H9 (cell line): Measurements from ENCODE around the gene HOXB8. TPM values are rescaled to one million over a fixed set of nuclear protein-coding genes. Genes with fewer than 3 reads are reported as not detected.

ENCODE experiments used
- DNase-seq: peaks from one replicate; pipeline ENCODE4 v3.0.0-alpha.2; 2017
- H2AFZ ChIP-seq: one replicate; pipeline ENCODE4 v1.6.1; 2013; ENCODE audit warnings: mild to moderate bottlenecking, low read length, control low read depth, moderate library complexity
- H2AK5ac ChIP-seq: 2 replicates; pipeline ENCODE4 v1.6.1; 2013; ENCODE audit warnings: low read length, control low read depth, mixed read lengths; ENCODE audit not compliant: insufficient read length
- H2BK120ac ChIP-seq: one replicate; pipeline ENCODE4 v1.6.1; 2013; ENCODE audit warnings: low read depth, mild to moderate bottlenecking, low read length, control low read depth, inconsistent platforms; ENCODE audit not compliant: poor library complexity, severe bottlenecking
- H2BK12ac ChIP-seq: 2 replicates; pipeline ENCODE4 v1.6.1; 2013; ENCODE audit warnings: low read length, control low read depth, mixed read lengths, low read depth; ENCODE audit not compliant: insufficient read length
- H2BK15ac ChIP-seq: 2 replicates; pipeline ENCODE4 v1.6.1; 2013; ENCODE audit warnings: low read depth, low read length, control low read depth
- H2BK20ac ChIP-seq: one replicate; pipeline ENCODE4 v1.6.1; 2013; ENCODE audit warnings: low read depth, mild to moderate bottlenecking, low read length, control low read depth, inconsistent platforms; ENCODE audit not compliant: poor library complexity, severe bottlenecking
- H2BK5ac ChIP-seq: 2 replicates; pipeline ENCODE4 v1.6.1; 2013; ENCODE audit warnings: low read length, control low read depth, mixed read lengths; ENCODE audit not compliant: insufficient read length
- H3K14ac ChIP-seq: 2 replicates; pipeline ENCODE4 v1.6.1; 2013; ENCODE audit warnings: low read length, control low read depth; ENCODE audit not compliant: insufficient read depth
- H3K18ac ChIP-seq: 2 replicates; pipeline ENCODE4 v1.6.1; 2013; ENCODE audit warnings: low read depth, mild to moderate bottlenecking, mixed read lengths, low read length, control low read depth; ENCODE audit not compliant: insufficient read length
- H3K23ac ChIP-seq: 2 replicates; pipeline ENCODE4 v1.6.1; 2013; ENCODE audit warnings: low read length, control low read depth, mixed read lengths, low read depth; ENCODE audit not compliant: insufficient read length
- H3K23me2 ChIP-seq: 2 replicates; pipeline ENCODE4 v1.6.1; 2013; ENCODE audit warnings: low read depth, mild to moderate bottlenecking, mixed read lengths, low read length, control low read depth; ENCODE audit not compliant: insufficient read length, poor library complexity, severe bottlenecking
- H3K27ac ChIP-seq: 2 replicates; pipeline ENCODE4 v1.5.1; 2013; ENCODE audit warnings: low read length, control low read depth, mixed read lengths, low read depth; ENCODE audit not compliant: insufficient read length
- H3K27me3 ChIP-seq: 2 replicates; pipeline ENCODE4 v1.6.1; 2013; ENCODE audit warnings: low read length, control low read depth, inconsistent platforms; ENCODE audit not compliant: insufficient read depth
- H3K4ac ChIP-seq: 2 replicates; pipeline ENCODE4 v1.6.1; 2013; ENCODE audit warnings: low read depth, mild to moderate bottlenecking, control low read depth, inconsistent platforms, low read length, moderate library complexity
- H3K4me1 ChIP-seq: 2 replicates; pipeline ENCODE4 v1.6.1; 2013; ENCODE audit warnings: low read length, control low read depth, inconsistent platforms; ENCODE audit not compliant: insufficient read depth
- H3K4me2 ChIP-seq: 2 replicates; pipeline ENCODE4 v1.6.1; 2013; ENCODE audit warnings: low read length, control low read depth, mixed read lengths; ENCODE audit not compliant: insufficient read length, insufficient read depth
- H3K56ac ChIP-seq: 2 replicates; pipeline ENCODE4 v1.6.1; 2013; ENCODE audit warnings: low read depth, mild to moderate bottlenecking, mixed read lengths, low read length, control low read depth; ENCODE audit not compliant: insufficient read length
- H3K79me1 ChIP-seq: 2 replicates; pipeline ENCODE4 v1.6.1; 2013; ENCODE audit warnings: low read depth, mild to moderate bottlenecking, moderate library complexity, low read length, control low read depth, inconsistent platforms; ENCODE audit not compliant: insufficient read depth, poor library complexity, severe bottlenecking
- H3K79me2 ChIP-seq: 2 replicates; pipeline ENCODE4 v1.6.1; 2013; ENCODE audit warnings: low read length, control low read depth, inconsistent platforms; ENCODE audit not compliant: insufficient read depth
- H3K9ac ChIP-seq: 2 replicates; pipeline ENCODE4 v1.6.1; 2013; ENCODE audit warnings: low read length, control low read depth, mixed read lengths; ENCODE audit not compliant: insufficient read length; ENCODE audit errors: extremely low read depth
- H3K9me3 ChIP-seq: one replicate; pipeline ENCODE4 v1.6.1; 2013; ENCODE audit warnings: low read depth, low read length, inconsistent platforms; ENCODE audit not compliant: control insufficient read depth
- H3T11ph ChIP-seq: one replicate; pipeline ENCODE4 v1.6.1; 2013; ENCODE audit warnings: mild to moderate bottlenecking, low read length, control low read depth, inconsistent platforms
- H4K20me1 ChIP-seq: one replicate; pipeline ENCODE4 v1.6.1; 2013; ENCODE audit not compliant: control insufficient read depth, insufficient read length, insufficient read depth
- H4K5ac ChIP-seq: 2 replicates; pipeline ENCODE4 v1.6.1; 2013; ENCODE audit warnings: low read depth, mild to moderate bottlenecking, mixed read lengths, low read length, control low read depth; ENCODE audit not compliant: insufficient read length
- H4K8ac ChIP-seq: replicated peaks from 2 replicates; pipeline ENCODE4 v1.6.1; 2013; ENCODE audit warnings: low read length, control low read depth, mixed read lengths, low read depth; ENCODE audit not compliant: insufficient read length
- H4K91ac ChIP-seq: 2 replicates; pipeline ENCODE4 v1.6.1; 2013; ENCODE audit warnings: low read depth, mild to moderate bottlenecking, moderate library complexity, mixed read lengths, low read length, control low read depth; ENCODE audit not compliant: insufficient read length
- H3K27ac Mint-ChIP-seq, 3 experiments: 2 replicates in 2 of 3; 3 replicates in 1 of 3; pipeline ENCODE4 v1.8.0; 2020 to 2021; ENCODE audit warnings: mixed read lengths in 3 of 3, mild to moderate bottlenecking in 1 of 3, moderate library complexity in 1 of 3
- H3K27me3 Mint-ChIP-seq: 2 replicates; pipeline ENCODE4 v1.8.0; 2021; ENCODE audit warnings: low read depth, mild to moderate bottlenecking, moderate library complexity, mixed read lengths
- H3K36me3 Mint-ChIP-seq, 3 experiments: 2 replicates in 2 of 3; 3 replicates in 1 of 3; pipeline ENCODE4 v1.8.0; 2020 to 2021; ENCODE audit warnings: low read depth in 3 of 3, mixed read lengths in 3 of 3; ENCODE audit not compliant: insufficient read depth in 1 of 3
- H3K4me1 Mint-ChIP-seq, 2 experiments: 2 replicates each; pipeline ENCODE4 v1.8.0; 2020; ENCODE audit warnings: mixed read lengths in 2 of 2
- H3K4me3 Mint-ChIP-seq, 2 experiments: 2 replicates in 1 of 2; 3 replicates in 1 of 2; pipeline ENCODE4 v1.8.0; 2020 to 2021; ENCODE audit warnings: mild to moderate bottlenecking in 2 of 2, mixed read lengths in 2 of 2, moderate library complexity in 1 of 2
- H3K9me3 Mint-ChIP-seq, 2 experiments: 2 replicates in 1 of 2; 3 replicates in 1 of 2; pipeline ENCODE4 v1.8.0; 2020; ENCODE audit warnings: mild to moderate bottlenecking in 2 of 2, mixed read lengths in 2 of 2, moderate library complexity in 1 of 2
- WGBS: extraction: QIAGEN DNeasy Blood & Tissue Kit; methylation state at CpG from one replicate; pipeline ENCODE4 v1.1.7; 2013; ENCODE audit warnings: missing lambda C conversion rate, low lambda C conversion rate, mixed read lengths; ENCODE audit not compliant: insufficient read length; ENCODE audit errors: extremely low coverage; 5-methylcytosine and 5-hydroxymethylcytosine counted together
- total RNA-seq: library from RNA; stranded (reverse); gene quantifications from 2 replicates; pipeline ENCODE4 v1.2.1, GENCODE V29; 2021
- TF ChIP-seq, protein P1 (sequence below): fragments of 200-600 bp; sonication (generic); conservative IDR thresholded peaks from 3 replicates; pipeline ENCODE4 v1.8.0; 2021; ENCODE audit warnings: antibody characterized with exemption, mild to moderate bottlenecking

HOXB8 gene
- total RNA-seq, 1 experiment from 2014 or later = not detected

GRCh38 chr17:48630009-48630924 is 15.2 kb upstream of the HOXB8 start:
- H3K9me3 ChIP-seq = no peaks in the 10 kb centered on the region
- H4K8ac ChIP-seq = no peak overlapping the region
- no peak overlapping the region for H3K14ac ChIP-seq
- no peaks in the 10 kb centered on the region; the same call in none of the 2 replicates for H3K4me1 ChIP-seq
- H3K23me2 ChIP-seq = peaks cover under 1% of the 10 kb centered on the region
- H2BK5ac ChIP-seq = no peak overlapping the region
- no peak overlapping the region for H3K23ac ChIP-seq
- no peak overlapping the region for H3K4me2 ChIP-seq
- H3K4me1 Mint-ChIP-seq = peaks cover 7 to 13% of the 10 kb centered on the region in 2 experiments
- H4K20me1 ChIP-seq = no peaks in the 10 kb centered on the region
- no peak overlapping the region for H2AFZ ChIP-seq
- H2BK120ac ChIP-seq = no peak overlapping the region
- H3K27me3 Mint-ChIP-seq = peaks cover 100% of the 10 kb centered on the region
- no peak overlapping the region for H3T11ph ChIP-seq
- no peak overlapping the region for H4K5ac ChIP-seq
- no peak overlapping the region for H3K9ac ChIP-seq
- H3K27me3 ChIP-seq = peaks cover 99% of the 10 kb centered on the region
- no peaks in the 10 kb centered on the region for H3K79me1 ChIP-seq
- H3K4me3 Mint-ChIP-seq = no peak overlapping the region
- H3K27ac Mint-ChIP-seq = no peak overlapping the region
- WGBS = no CpG with 5 or more reads among the region's 15 CpGs
- H3K79me2 ChIP-seq = no peaks in the 10 kb centered on the region
- no peak overlapping the region for H3K4ac ChIP-seq
- no peak overlapping the region for H3K27ac ChIP-seq
- no peak overlapping the region for H3K56ac ChIP-seq
- H3K9me3 Mint-ChIP-seq = peaks cover 4 to 17% of the 10 kb centered on the region in 2 experiments
- H2BK15ac ChIP-seq = no peak overlapping the region
- peaks cover 0 to 1% (median 0%) of the 10 kb centered on the region in 3 experiments; a peak in 2 of 7 replicates for H3K36me3 Mint-ChIP-seq
- no peak overlapping the region for H2AK5ac ChIP-seq
- no peak overlapping the region for H2BK20ac ChIP-seq
- TF ChIP-seq, protein P1, sequence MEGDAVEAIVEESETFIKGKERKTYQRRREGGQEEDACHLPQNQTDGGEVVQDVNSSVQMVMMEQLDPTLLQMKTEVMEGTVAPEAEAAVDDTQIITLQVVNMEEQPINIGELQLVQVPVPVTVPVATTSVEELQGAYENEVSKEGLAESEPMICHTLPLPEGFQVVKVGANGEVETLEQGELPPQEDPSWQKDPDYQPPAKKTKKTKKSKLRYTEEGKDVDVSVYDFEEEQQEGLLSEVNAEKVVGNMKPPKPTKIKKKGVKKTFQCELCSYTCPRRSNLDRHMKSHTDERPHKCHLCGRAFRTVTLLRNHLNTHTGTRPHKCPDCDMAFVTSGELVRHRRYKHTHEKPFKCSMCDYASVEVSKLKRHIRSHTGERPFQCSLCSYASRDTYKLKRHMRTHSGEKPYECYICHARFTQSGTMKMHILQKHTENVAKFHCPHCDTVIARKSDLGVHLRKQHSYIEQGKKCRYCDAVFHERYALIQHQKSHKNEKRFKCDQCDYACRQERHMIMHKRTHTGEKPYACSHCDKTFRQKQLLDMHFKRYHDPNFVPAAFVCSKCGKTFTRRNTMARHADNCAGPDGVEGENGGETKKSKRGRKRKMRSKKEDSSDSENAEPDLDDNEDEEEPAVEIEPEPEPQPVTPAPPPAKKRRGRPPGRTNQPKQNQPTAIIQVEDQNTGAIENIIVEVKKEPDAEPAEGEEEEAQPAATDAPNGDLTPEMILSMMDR = no peak
- no peak overlapping the region for H3K18ac ChIP-seq
- no peak overlapping the region for H4K91ac ChIP-seq
- DNase-seq = peak; percentile 23
- H2BK12ac ChIP-seq = no peak overlapping the region
